Forelimb muscle (tissue), 1 donor: ENCODE data around the gene COLEC12. TPM values are rescaled to one million over a fixed set of nuclear protein-coding genes. Genes with fewer than 3 reads are reported as not detected.

Experiments
- DNase-seq: peaks from one replicate; pipeline ENCODE4 v3.0.0-alpha.2; 2013; ENCODE audit warnings: low read depth
- polyA plus RNA-seq: library from polyadenylated mRNA; unstranded; fragments of 120-200 nt; gene quantifications from one replicate; pipeline ENCODE4 v1.2.1, GENCODE V29; 2013; ENCODE audit not compliant: insufficient read length

The COLEC12 gene
- polyA plus RNA-seq, 1 donor, result 38.7 TPM

DNA sequence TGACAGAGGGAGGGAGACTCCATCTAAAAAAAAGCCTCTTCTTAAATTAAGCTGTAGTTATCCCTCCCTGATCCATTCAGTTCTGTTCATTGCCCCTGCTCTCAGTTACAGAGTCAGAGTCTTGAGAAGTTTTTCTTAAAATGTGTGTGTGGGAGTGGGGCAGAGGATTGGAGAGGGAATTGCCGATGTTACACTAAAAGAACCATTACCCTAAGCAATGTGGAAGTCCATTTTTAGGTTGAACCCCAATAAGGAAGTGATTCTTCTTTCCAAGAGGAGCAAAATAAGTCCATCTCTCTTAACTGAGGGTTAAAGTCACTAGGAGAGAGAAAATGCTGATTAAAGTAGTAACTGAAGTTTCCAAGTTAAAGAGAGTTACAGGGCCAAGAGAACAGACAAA, 211.5 kb downstream of the COLEC12 start:
- no peak for DNase-seq

DNA sequence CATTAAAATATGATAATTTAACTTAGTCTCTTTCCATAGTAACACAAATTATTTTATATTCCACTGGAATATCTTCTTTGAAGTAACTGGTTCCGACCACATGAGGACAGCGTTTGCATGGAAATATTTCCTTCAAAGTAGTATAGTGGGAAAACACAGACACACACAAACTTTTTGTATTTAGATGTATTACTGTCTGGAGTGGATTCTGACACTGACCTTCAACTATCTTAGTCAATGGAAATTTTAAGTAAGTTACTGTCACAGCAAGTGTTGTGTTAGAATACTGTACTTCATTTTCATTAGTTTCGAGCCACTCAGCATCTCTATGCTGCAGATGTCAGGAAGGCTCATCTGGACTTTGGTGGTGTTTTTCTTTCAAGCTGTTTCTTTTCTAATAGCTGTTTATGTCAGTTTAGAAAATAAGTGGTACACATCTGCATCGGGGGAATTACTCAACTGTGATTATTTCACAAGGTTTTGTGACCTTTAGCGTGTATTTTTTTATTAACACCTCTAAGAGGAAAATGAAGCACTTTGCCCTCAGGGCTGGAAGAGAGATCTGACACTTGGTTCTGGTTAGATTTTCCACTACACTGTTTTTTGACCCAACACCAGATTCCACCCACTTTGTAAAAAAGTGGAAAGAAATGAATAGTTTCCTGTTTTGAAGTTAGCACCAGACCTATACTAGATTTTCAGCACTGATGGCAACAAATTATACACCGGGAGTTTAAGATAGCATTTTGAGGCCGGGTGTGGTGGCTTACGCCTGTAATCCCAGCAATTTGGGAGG, 213.8 kb downstream of the COLEC12 start:
- DNase-seq, result no peak

DNA sequence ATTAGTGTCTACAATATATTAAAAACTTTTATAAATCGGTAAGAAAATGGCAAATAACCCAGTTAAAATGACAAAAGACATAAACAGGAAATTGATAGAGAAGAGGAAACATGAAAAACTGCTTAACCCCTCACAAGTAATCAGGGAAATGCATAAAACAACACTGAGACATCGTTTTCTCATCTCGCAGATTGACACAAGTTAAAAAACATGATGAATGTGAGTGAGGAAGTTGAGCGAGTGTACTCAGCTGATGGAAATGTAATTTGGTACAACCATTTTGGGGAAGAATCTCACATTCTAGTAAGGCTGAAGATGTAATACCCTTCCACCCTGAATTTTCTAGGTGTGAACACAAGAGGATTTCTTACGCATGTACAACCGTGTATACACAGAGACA, 214.7 kb downstream of the COLEC12 start:
- DNase-seq, result no peak

DNA sequence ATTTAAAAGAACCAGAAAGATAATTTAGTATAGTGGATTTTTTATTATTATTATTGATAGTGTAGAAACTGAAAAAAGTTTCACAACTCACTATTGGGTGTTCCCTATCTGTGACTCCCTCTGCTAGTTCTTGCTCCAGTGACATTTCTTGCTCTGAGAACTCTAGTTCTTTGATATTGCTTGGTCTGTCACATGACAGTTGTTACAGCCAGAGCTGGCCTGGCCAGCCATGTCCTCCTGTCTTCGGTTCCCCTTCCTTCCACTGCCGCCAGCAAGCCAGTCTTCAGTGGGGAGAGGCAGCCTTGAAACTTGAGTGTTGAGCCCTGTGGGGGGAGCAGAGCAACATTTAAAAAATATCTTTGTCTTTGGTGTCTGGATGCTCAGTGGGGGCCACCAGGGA, 225.0 kb downstream of the COLEC12 start:
- DNase-seq, result no peak

DNA sequence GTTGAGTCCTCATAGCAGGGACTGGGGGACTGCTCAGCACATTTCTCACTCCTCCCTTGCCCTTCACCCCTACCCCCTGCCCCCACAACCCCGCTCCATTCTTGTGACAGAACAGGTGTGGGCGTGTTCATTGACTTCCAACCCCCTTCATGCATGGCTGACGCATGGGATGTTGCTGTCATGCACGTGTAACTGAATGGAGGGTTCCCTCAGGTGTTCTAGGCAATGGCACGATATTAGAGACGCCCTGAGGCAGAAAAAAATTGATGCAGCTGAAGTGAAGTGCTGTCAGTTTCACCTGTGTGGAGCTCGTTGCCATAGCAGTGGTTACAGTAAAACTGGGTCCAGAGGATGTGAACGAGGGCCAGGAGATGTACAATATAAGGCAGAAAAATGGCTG, 226.2 kb downstream of the COLEC12 start:
- no peak for DNase-seq

DNA sequence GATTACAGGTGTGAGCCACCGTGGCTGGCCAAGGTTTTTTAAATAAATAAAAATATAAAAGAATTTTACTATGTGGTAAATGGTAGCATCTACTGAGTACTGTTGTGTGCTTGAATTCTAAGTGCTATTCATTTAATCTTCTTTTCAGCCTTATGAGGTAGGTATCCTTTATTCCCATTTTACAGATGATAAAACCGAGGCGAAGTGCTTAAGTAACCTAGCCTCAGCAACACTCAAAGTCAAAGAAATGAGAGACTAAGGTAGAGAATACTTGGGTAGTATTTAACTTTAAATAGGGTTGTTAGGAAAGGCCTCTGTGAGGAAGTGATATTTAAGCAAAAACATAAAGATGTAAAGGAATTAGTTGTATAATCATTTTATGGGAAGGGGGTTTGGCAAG, 227.0 kb downstream of the COLEC12 start:
- DNase-seq, result no peak

DNA sequence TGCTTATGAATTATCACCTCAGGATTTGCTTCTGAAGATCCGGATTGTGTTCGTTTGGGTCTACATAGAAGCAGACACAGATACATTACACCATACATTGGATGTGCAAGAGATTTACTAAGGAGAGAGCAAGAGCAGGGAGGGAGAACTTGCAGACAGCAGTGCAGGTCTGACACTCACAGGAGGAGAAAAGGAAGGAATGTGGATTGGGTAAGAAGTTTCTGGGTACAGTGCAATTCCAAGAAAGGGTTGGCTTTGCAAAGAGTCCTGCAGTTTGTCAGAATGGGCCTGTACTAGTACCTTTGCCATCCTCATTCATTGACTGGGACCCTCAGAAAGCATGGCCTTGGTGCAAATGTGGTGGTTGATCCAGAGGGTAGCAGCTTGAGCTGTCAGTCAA, 227.9 kb downstream of the COLEC12 start:
- no peak for DNase-seq

DNA sequence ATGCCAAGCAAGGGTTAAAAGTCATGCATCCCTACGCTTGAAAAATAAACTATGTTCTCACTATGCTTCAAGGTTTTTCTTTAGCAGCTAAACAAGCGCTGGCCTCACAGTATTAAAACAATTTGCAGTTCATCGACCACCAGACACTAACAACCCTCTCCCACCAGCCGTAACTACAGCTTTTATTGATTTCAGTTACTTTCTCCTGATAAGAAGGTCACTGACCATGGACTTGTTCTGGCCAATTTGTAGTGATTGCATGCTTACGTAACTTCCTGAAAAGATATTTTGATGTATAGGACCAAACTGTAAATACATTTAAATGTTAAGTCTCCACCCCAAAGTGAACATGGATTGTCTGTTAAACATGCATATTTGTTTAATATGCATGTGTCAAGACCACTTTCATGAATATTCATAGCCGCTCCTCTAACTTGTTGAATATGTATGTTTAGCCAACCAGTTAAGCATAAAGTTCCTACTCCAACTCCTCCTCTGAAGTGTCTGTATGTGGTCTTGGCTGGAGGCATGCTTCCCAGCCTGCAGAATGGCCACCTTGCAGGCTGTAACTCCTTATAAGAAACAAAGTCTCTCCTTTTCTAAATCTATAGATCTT, 230.9 kb downstream of the COLEC12 start:
- DNase-seq, result no peak

DNA sequence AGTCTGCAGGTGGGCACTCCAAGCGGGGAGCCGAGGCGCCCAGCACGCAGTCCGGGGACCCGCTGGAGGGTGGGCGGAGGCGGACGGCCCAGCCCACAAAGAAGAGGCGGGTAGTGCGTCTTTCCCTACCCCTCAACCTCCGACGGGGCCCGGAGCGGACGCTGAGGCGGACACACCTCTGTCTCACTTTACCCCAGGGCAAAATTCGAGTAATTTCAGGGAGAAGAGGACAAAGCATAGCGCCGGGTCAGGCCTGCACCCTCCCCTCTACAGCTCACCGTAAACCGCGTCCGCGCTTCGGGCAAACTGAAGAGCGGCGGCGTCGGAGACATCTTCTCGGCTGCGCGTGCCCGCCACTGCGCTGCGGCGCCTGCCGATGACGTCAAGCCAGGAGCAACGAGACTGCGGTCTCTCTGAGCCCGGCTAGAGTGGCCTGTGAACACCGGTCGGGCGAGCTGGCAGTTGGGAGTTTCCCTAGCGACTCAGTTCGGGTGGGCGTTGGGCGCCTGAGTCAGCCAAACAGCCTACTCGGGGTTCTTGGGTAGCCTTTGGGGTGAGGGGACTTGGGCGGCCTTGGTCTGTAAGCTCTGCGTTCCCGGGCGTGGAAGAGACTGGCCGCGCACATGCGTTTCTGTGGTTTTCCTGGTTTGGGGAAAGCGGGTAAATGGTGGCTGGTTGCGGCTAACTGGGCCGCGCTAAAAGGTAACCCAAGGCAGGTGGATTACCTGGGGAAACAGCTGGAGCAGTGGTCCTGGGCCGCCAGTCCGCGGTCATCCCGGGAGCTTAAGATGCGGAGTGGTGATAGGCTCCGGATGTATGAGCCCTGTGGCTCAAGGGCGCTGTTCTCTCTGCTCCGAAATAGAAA, 232.6 kb downstream of the COLEC12 start, which contains the start of gene THOC1:
TSS of gene THOC1 (minus strand) at position 360 of the 865 bp plus-strand sequence. CDS start at position 332, 28 bp downstream.
- DNase-seq, result peak; percentile 78

DNA sequence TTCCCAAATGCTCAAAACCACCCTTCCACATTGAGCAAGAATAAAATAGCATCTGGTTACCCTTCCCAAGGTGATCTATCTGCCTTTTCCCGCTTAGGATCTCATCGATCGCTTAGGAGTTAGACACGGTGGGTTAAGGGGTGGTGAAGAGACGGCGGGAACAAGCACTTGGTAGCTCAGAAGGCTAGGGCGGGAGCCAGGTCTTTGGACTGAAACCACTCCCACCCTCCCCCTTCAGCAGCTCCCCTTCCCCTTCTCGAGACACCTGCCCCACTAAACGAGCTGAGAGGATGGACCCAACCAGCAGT, 233.2 kb downstream of the COLEC12 start:
- no peak for DNase-seq

Other genes starting within 250 kb of the COLEC12 start
- 47.4 TPM for gene THOC1, start 232.7 kb downstream of the COLEC12 start, polyA plus RNA-seq
- gene CETN1, start 79.7 kb upstream of the COLEC12 start, polyA plus RNA-seq, result not detected
- 0.25 TPM for gene CLUL1, start 96.3 kb upstream of the COLEC12 start, polyA plus RNA-seq
- 49.0 TPM for gene TYMS, start 157.0 kb upstream of the COLEC12 start, polyA plus RNA-seq
- 28.8 TPM for gene ENOSF1, start 211.9 kb upstream of the COLEC12 start, polyA plus RNA-seq